Dermis microvascular lymphatic vessel endothelial cell (primary cell): ENCODE data around the gene GLG1. TPM values are rescaled to one million over a fixed set of nuclear protein-coding genes. Genes with fewer than 3 reads are reported as not detected.
"Not testable (repeated sequence)": the region's sequence is repeated elsewhere in the genome, so short reads cannot be mapped to it uniquely, and the experiment has no call there.

ENCODE experiments used
- DNase-seq, 2 donors: peaks; one replicate each; pipeline versions ENCODE4 v3.0.0 to v3.0.0-alpha.2; 2010; ENCODE audit warnings: low read depth in 2 of 2
- total RNA-seq: library from RNA; depleted of rRNA; stranded (reverse); fragments of >200 nt; gene quantifications from 2 replicates; pipeline ENCODE4 v1.2.1, GENCODE V29; 2014

Gene GLG1
- total RNA-seq, 1 donor from 2014 or later: 66.8 TPM

- not testable (repeated sequence) for DNase-seq
Observed at GRCh38 chr16:74538801-74539200, 68.1 kb downstream of the GLG1 start.

- not testable (repeated sequence) for DNase-seq
Observed at GRCh38 chr16:74537746-74538145, 69.2 kb downstream of the GLG1 start.

- not testable (repeated sequence) for DNase-seq
Observed at GRCh38 chr16:74534650-74535049, 72.3 kb downstream of the GLG1 start.

- no peak for DNase-seq
Observed at GRCh38 chr16:74524926-74525325, 82.0 kb downstream of the GLG1 start.

GRCh38 chr16:74524117-74524516 is 82.8 kb downstream of the GLG1 start:
- no peak for DNase-seq

GRCh38 chr16:74523706-74524105 is 83.2 kb downstream of the GLG1 start:
- not testable (repeated sequence) for DNase-seq

GRCh38 chr16:74522160-74522559 is 84.8 kb downstream of the GLG1 start:
- no peak for DNase-seq

- peak in 1 of 2 donors; percentile 25 for DNase-seq
Observed at GRCh38 chr16:74521691-74522090, 85.2 kb downstream of the GLG1 start.

- not testable (repeated sequence) for DNase-seq
Observed at GRCh38 chr16:74518934-74519333, 88.0 kb downstream of the GLG1 start.

GRCh38 chr16:74511961-74512360 is 95.0 kb downstream of the GLG1 start:
- DNase-seq: no peak

GRCh38 chr16:74505011-74505410 is 101.9 kb downstream of the GLG1 start:
- no peak for DNase-seq

- DNase-seq: no peak
Observed at GRCh38 chr16:74503412-74503811, 103.5 kb downstream of the GLG1 start.

- DNase-seq: no peak
Observed at GRCh38 chr16:74501484-74502478, 105.1 kb downstream of the GLG1 start.

- DNase-seq: no peak
Observed at GRCh38 chr16:74500907-74501306, 106.0 kb downstream of the GLG1 start.

GRCh38 chr16:74499114-74499513 is 107.8 kb downstream of the GLG1 start:
- DNase-seq: no peak

GRCh38 chr16:74497761-74498160 is 109.2 kb downstream of the GLG1 start:
- no peak for DNase-seq

- DNase-seq: no peak
Observed at GRCh38 chr16:74496054-74496453, 110.9 kb downstream of the GLG1 start.

- DNase-seq: no peak
Observed at GRCh38 chr16:74492976-74493375, 113.9 kb downstream of the GLG1 start.

- no peak for DNase-seq
Observed at GRCh38 chr16:74487634-74488495, 119.0 kb downstream of the GLG1 start.

- no peak for DNase-seq
Observed at GRCh38 chr16:74485916-74486315, 121.0 kb downstream of the GLG1 start.

- DNase-seq: no peak
Observed at GRCh38 chr16:74480150-74481029, 126.5 kb downstream of the GLG1 start.
